PC-3 (cell line): Measurements from ENCODE around the gene TMEM141.

ENCODE experiments used
- CTCF ChIP-seq: fragments of 300-600 bp; sonication (generic); conservative IDR thresholded peaks from 2 replicates; pipeline ENCODE4 v1.5.1; 2017; ENCODE audit warnings: antibody characterized with exemption, low read depth, mild to moderate bottlenecking, low read length
- EZH2 ChIP-seq: fragments of 300-600 bp; sonication (generic); IDR thresholded peaks from one replicate; pipeline ENCODE4 v1.6.1; 2017; ENCODE audit warnings: antibody characterized with exemption, mild to moderate bottlenecking, low read length; ENCODE audit not compliant: unreplicated experiment

- TF ChIP-seq CTCF (no peak), EZH2 (no peak)
Observed at GRCh38 chr9:136751814-136752213, 39.3 kb upstream of the TMEM141 start.
